Measurements from ENCODE around the gene FGF14. TPM values are rescaled to one million over a fixed set of nuclear protein-coding genes. Genes with fewer than 3 reads are reported as not detected.

FGF14 gene
- total and polyA plus RNA-seq, 2 of the 4 experiments (the other 2 are of a cell fraction) = under 0.01 TPM; not detected in 1

- ChIA-PET POLR2A (ENCODE audit: unreplicated experiment) (no interaction called here), CTCF (no interaction called here)
- no peaks in the 10 kb centered on the region for H4K20me1 ChIP-seq (ENCODE audit: insufficient read depth, low read length)
- no peaks in the 10 kb centered on the region for H3K4me1 ChIP-seq (ENCODE audit: control insufficient read depth, insufficient read depth, low read length)
- H3K4me2 ChIP-seq (ENCODE audit: low read depth, low read length) = no peak overlapping the region
- H3K23ac ChIP-seq (ENCODE audit: low read depth, low read length) = no peak overlapping the region
- H3K4ac ChIP-seq (ENCODE audit: low read depth, low read length) = no peak overlapping the region
- ATAC-seq (ENCODE audit: low read depth) = no peak
- H3K27me3 ChIP-seq (ENCODE audit: control insufficient read depth, insufficient read depth, low read length) = no peaks in the 10 kb centered on the region
- no peak overlapping the region for H2BK15ac ChIP-seq (ENCODE audit: low read depth, low read length)
- TF ChIP-seq ELK1 (IDR thresholded peaks at IDR 0.05; ENCODE audit: borderline replicate concordance, low read depth, low read length) = no peak
- H3K18ac ChIP-seq (ENCODE audit: low read depth, low read length) = no peak overlapping the region
- H3K56ac ChIP-seq (ENCODE audit: extremely low read depth, insufficient read depth, low read length) = no peak overlapping the region
- no peak overlapping the region for H2BK20ac ChIP-seq (ENCODE audit: low read depth, low read length)
- no peaks in the 10 kb centered on the region for H3K9me1 ChIP-seq (ENCODE audit: insufficient read depth, low read length)
- dilution Hi-C loops (cut with HindIII; ENCODE audit: low sequenced_read_pairs, unreplicated experiment) = no loop called here
- DNase-seq = no peak
- no peak overlapping the region for H3K9ac ChIP-seq (ENCODE audit: low read depth, low read length)
- no peaks in the 10 kb centered on the region for H3K9me3 ChIP-seq (ENCODE audit: control insufficient read depth, insufficient read depth, low read length)
- no TSS peak for BruUV-seq (replicated peaks)
- H4K8ac ChIP-seq (ENCODE audit: low read depth in 2 of 2, low read length in 2 of 2) = no peak overlapping the region
- H2AK9ac ChIP-seq (replicated peaks; ENCODE audit: low read depth, low read length, poor library complexity) = no peak overlapping the region
- H2AFZ ChIP-seq (replicated peaks; ENCODE audit: low read length, poor library complexity) = no peak overlapping the region
- no CpG with 5 or more reads among the region's 3 CpGs for WGBS, 2 experiments (ENCODE audit: extremely low coverage in 2 of 2, insufficient read length in 1 of 2)
- H3K4me3 ChIP-seq (ENCODE audit: insufficient read depth, low read depth, low read length) = no peak overlapping the region
- no peak overlapping the region for H2AK5ac ChIP-seq (ENCODE audit: low read depth, low read length)
- no peak overlapping the region for H3K14ac ChIP-seq (replicated peaks; ENCODE audit: low read depth, low read length)
- in situ Hi-C loops (cut with MboI; ENCODE audit: low sequenced_read_pairs) = no loop called here
- no peak overlapping the region for H4K5ac ChIP-seq (ENCODE audit: low read depth, low read length)
- no peak overlapping the region for H2BK5ac ChIP-seq (ENCODE audit: low read depth, low read length, poor library complexity, severe bottlenecking)
- no peaks in the 10 kb centered on the region for H3K36me3 ChIP-seq (ENCODE audit: control insufficient read depth, insufficient read depth, low read length)
- no peak overlapping the region for H2BK120ac ChIP-seq (ENCODE audit: low read depth, low read length)
- H3K79me1 ChIP-seq (ENCODE audit: low read depth in 1 of 2, low read length in 2 of 2) = no peaks in the 10 kb centered on the region
- H4K91ac ChIP-seq (ENCODE audit: insufficient read depth, low read depth, low read length) = no peak overlapping the region
- H3K27ac ChIP-seq (ENCODE audit: insufficient read depth, low read length) = no peak overlapping the region
- intact Hi-C loops (cut with micrococcal nuclease) = no loop called here
Measured at GRCh38 chr13:102316732-102317131, 85.1 kb downstream of the FGF14 start.

All from IMR-90 (cell line).